Ammon's horn (tissue), 1 donor: ENCODE results near the gene PCNX2.

Source experiments
- DNase-seq: peaks from one replicate; pipeline ENCODE4 v3.0.0-alpha.2; 2016; ENCODE audit warnings: low spot score

PCNX2 gene

DNA sequence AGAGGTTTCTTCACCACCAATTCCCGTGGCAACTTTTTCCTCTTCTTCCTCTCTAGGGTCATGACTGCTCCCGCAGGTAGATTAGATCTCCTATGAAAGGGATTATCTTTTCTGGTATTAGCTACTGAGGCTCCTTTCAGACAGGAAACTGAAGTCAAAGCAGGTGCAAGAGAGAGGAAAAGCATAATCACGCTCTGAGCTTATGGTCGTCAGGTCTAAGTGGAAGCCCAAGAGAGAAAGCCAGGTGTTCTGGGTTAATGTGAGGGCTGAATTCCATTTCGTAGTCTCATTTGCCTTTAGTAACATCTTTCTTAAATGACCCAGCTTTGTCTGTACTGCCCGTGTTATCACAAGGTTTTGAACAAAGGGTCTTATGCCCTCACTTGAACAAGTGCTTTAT is 23.7 kb upstream of the PCNX2 start:
- no peak for DNase-seq

DNA sequence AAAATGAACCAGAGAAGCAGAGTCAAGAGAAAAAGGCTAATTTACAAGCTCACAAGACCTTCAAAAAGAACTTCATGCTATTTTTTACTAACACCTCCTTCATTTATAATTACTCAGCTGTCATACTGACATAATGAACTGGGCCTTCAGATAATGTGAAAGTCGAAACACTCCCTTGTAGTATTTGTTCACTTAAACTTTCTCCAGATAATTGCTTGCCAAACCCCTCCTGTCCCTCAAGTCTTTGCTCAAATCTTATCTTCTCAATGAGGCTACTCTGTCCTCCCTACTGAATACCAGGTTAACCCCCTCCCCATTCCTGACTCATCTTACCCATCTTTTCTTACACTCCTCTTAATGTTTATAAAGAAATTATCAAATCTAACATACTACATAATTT is 20.9 kb upstream of the PCNX2 start:
- DNase-seq, result no peak

DNA sequence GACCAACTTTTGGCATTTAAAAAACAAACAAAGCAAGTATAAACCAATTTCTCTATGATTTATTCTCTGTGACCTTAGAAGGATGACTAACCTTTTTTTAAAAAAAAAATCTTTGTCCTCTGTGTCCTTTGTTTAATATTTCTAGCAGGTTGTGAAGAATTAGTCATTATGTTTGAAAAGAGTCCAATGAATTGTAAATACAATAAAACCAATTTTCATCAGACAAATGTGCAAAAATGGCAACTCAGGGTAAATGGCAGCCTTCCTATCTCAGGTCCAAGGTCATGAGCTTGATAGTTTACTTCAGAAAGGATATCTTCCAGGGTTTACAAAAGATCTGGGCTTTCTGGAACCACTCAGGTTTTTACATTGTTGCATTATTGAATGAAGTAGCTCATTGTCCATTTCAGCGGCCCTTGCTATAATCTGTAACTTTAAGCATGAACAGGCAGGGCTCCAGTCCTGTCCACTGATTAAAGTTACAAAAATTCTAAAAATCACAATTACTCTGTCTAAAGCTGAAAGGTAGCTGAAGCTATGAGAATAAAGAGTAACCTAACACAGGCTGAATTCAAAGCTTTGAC is 20.3 kb upstream of the PCNX2 start:
- no peak for DNase-seq

DNA sequence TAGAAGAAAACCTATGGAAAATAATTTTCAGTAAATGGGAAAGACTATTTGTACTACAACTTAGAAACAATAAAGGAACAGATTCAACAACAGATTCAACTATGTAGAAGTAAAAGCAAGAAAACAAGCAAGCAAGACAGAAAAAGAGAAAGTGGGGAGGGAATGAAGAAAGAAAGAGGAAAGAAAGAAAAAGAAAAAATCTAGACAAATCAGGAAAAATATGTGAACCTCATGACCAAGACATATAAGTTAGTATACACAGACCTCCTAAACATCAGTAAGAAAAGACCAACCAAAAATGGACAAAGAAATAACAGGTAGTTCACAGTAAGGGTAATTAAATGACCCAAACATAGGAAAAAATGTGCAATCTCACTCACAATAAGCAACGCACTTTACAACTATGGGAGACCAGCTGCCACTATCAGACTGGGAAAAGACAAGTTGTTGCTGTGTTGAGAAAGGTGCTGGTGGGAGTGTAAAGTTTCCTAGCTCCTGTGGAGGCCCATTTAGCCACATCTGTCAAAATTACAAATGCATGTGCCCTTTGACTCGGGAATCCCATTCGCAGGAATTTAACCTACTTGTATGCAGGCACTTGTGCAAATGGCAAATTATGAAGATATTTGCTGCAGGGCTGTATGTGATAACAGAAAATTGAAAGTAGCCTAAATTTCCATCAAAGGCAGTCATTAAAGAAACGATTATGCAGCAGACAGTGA is 18.1 kb upstream of the PCNX2 start:
- DNase-seq, result no peak

DNA sequence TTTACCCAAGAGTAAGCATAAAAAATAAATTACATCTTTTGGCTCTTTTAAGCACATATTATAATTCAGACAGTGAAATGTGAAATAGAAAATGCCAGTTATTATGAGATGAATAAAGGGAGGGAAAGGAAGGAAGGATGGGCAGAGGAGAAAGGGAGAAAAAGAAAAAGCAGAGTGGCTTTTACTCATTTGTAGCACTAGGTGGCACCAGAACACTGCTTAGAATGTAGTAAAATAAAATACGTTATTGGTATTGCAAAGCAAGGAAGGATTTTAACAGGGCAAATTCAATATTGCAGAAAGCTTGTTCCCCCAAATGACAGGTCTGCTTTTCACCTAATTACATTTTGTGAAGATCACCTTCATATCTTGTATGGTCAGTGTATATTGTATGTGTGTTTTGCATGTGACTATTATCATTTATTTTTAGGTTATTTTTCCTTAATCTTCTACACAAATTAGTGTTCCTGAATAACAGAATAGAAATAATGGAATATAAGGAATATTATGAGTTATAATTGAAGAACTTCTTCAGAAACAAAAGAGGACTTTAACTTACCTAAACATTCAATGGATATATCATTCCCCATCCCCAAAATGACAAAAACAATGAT is 9.1 kb upstream of the PCNX2 start:
- peak; percentile 28 for DNase-seq

DNA sequence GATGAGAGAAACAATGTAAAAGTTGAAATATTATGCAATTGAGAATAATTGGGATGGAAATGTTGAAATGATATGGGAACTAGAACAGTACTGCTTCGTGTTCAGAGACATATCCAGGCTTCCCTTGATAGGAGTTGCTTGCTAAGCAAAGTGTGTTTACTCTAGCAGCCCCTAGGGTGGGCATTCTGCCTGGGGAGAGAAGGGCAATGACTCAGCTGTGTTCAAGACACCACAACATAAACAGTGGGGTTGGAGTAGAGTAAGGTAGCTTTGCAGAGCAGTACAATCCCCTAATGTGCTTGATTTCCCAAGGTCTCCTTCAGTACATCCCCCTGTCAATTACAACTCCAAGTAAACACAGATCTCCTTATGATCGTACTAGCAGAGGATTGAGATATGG is 4.8 kb upstream of the PCNX2 start:
- DNase-seq, result no peak

DNA sequence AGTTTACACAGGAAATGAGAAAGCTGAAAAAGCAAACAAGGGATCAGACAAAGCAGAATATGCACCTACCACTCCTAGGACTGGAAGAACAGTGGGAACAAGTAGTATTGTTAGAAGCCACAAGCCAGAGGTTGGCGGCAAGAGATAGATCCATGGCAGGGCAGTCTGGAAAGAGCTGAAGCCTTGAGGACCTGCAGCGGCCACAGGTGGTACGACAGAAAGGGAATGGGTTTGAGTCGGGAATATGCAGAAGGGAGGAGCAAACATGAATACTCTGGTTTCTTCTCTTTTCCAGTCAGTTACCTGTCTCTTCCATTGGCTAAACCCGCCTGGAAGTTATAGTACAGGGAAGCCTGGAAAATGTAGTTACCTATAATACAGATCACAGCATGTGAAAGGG is 3.9 kb upstream of the PCNX2 start:
- DNase-seq, result no peak

DNA sequence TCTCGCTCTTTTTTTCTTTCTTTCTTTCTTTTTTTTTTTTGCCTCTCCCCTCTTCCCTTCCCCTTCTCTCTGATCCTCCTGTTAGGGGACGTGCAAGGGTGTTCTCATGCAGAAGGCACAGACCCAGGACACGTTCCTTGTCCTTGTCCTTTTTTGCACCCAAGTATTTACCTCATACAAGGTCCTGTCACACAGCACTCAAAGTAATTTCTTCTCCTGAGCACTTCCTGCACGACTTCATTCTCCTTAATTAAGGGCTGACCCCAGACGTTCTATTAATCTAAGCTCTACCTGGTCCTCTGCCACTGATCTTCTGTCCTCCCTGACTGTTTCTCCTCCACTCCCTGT is 424 bp upstream of the PCNX2 start:
- DNase-seq, result no peak

DNA sequence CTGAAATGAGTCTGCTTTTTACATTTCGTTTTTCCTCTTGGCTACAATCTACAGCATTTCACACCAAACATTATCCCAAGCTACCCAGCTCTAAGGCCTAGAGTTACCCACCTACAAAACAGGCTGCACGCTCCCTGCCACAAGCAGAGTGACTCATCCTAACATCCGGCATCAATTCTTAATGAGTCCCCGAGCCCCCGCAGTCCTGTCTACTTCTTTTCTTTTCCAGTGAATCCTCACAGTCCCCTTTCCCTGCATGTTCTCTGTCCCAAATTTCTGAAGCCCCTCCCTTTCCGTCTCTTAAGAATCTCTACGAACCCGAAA is 650 bp downstream of the PCNX2 start:
- no peak for DNase-seq

DNA sequence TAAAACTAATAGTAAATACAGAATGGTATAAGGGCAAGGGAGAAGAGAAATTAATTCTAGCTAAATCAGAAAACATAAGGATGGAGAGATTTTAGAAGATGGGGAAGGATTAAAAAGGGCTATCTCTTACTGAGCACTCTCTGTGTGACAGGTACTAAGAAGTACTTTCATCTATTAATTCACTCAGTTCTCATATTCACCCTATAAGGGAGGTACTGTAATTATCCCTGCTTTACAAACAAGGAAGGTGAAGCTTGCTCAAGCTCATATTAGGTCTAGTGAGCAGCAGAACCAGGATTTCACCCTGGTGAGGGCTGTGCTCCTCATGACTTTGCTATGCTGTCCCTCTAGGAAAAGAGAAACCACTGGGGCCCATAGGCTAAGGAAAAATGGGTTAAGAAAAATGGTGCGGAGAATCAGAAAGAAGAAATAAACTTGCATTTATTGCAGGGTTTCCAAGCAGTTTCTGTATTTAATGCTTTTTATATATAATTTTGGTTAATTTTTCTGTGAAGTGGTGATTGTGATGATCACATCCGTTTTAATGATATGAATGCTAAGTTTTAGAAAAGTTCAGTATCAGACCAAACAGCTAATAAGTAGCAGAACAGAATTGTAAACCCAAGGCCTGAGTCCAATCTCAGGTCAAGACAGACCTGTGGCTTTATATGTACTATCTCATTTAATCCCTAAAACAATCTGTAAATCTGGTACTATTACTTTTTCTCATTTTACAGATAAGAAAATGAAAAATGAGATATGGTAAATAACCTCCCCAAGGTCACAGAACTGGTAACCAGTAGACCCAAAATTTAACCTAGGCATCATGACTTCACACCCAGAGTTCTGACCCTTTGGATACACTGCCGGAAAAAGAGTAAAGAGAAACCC is 1.7 kb downstream of the PCNX2 start:
- no peak for DNase-seq

DNA sequence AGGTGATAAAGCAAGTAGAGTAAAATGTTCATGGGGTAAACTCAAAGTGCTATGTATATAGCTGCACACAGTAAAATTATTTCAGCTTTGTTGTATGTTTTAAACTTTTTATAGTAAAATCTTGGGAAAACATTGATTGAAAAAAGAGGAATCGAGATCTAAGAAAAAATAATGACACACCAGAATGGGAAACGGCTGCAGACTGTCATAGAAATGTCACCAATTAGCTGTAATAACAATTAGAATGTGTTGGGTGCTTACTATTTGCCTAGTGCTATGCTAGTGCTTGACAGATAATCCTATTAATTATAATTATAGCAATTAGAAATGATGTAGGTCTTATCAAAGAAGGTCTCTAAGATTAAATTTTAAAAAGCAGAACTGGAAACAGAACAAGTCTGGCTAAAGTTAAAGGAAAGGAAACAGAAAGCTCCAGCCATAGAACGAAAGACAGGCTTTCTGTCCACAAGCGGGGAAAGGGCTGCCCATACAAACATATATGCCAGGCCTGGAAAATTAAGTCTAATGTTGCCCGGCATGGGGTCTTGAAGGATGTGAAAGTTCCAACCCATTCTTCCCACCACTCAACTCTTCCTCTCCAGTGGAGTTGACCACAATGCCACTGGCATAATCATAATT is 5.0 kb downstream of the PCNX2 start:
- DNase-seq, result no peak

DNA sequence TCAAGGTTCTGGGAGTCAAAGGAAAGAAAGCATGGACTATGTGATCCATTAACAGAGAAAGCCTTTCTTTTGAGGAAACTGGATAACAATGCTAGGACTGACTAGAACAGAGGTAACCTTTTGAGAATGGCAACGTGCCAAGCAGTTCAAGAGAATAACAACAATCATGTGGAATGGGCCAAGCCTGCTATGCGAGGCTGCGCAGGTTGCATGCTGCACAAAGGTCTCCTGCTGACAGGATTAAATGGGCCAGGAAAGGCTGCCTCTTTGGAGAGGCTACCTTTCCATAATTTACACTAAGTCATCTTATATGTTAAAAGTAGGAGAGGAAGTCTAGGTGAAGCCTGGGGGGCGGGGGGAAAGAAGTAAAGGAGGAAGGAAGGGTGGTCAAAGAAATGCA is 5.8 kb downstream of the PCNX2 start:
- DNase-seq, result no peak

DNA sequence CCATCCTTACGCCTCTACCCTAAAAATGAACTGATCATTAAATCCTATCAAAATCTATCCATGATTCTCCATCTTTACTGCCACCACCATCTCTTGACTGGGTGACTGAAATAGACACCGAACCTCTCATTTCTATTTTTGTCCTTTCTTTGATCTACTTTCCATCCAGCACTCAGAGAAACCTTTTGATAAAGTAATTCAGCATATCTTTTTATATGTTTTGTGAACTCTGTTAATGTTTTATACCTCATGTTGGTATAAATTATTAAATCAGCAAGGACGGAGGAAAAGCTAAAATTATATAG is 13.0 kb downstream of the PCNX2 start:
- no peak for DNase-seq

DNA sequence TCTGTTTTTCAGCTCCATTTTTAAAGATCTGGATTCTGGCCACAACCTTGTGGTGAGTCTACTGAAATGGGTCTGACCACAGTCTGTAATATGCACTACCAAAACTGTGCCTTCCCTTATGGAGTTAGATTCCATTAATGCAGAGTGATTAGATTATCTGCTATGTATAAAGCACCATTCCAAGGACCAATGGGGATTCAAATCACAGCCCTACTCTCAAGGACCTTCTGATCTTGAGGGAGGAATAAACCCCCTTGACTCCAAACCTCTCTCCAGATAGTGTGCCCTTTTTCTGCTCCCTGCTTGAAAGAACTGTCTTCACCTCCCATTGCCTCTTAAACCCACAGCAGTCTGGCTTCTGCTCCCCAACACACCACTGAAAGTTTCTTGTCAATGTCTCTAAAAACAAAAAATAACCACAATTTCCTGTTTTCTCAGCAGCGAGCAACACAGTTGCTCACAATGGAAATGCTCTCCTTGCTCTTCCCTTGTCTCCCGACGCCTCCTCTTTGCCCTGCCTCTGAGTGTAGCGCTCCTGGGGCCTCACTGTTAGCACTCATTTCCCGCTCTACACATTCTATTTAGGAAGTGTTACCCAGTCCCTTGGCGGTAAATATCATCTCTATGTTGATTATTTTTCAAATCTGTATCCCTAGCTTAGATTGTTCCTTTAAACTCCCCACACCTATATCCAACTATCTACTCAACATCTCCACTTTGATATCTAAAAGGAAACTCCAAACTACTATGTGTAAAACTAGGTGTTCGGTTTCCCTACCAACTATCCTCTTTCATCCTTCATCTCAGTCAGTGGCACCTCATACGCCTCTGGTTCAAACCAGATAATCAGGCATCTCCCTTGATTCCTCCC is 13.6 kb downstream of the PCNX2 start:
- peak; percentile 58 for DNase-seq

DNA sequence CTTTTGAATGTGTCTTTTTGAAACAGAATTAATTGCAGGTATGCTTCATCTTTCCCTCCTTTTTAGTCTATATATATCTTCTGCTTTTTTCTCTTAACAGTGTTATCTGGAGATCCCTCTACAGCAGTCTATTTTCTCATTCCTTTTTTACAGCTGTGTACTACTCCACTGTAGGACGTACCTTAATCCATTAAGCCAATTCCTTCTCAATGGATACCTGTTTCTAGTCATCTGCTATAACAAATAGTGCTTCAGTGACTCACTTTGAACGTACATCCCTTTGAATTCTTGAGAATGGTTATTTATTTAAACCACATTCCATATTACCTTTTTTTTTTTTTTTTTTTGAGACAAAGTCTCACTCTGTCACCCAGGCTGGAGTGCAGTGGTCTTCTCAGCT is 15.6 kb downstream of the PCNX2 start:
- DNase-seq, result no peak

DNA sequence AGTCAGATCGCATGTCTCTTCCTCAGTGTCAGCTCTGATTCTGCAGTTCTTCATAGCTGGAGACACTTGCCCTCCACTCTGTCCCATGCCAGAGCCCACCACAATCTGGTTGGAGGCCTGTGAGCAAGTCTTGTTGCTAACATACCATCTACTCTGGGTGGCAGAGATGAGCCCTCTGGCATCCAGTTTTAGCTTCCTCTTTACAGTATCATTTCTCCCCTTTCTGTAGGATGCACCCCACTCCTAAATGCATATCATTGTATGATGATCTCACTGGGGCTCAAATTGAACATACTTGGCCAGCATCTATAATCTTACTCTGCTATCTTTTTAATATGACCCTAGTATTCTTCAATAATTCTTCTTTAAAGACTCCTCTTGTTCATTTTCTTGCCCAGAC is 16.9 kb downstream of the PCNX2 start:
- DNase-seq, result no peak

DNA sequence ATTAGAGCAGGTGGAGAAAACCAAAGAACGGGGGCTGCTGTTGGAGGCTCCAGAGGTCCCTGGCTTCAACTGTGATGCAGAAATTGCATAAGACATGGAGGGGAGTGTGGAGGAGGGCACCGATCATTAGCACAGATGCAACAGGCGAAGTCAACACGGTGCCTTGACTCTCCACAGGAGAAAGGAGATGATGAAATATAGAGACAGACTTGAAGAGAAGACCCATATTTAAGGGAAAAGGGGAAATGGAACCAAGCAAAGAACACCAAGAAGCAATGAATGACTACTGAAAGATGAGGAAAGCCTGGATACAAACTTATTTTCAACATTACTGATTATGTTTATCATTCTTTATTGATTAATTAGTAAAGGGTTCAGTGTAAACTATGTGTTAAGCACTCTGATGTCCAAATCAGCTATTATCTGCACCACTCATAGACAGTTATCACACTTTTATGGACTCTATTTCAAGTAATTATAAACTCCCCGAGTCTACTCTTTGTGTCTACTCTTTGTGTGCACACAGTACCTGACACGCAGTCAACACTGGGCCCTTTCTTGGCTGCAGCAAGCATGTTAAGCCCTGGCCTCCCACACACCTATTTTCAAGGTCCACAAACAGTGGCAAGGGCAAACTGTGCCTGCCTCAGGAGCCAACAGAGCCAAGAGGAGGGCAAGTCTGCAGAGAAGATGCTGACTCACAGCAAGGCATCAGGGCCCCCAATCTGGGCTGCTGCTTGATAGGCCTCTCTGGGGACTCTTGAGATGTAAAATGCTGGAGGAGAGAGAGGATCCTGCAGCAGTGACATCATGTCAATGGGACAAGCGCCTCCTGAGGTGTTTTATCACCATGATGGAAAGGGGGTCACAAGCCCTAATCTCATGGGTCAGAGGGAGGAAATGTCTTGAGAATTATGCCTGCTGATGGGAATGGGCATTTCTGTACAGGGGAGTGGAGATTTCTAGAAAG is 17.6 kb downstream of the PCNX2 start:
- no peak for DNase-seq

DNA sequence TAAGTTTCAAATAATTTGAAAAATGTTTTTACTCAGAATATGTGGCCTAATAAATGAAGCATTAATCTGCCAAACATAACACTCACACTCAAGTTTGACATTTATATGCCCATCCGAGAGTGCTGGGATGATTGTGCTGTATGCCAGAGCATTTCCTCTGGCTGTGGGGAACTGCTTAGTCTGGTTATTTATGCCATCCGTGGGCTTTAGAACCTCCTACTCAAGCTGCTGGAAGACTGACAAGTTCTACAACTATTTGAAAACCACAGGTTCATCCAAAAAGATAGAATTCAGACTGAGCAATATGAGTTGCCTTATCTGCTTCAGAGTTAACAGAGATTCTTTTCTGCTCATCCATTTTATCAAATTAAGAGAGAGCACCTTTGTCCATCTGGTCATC is 25.9 kb downstream of the PCNX2 start:
- peak; percentile 76 for DNase-seq

DNA sequence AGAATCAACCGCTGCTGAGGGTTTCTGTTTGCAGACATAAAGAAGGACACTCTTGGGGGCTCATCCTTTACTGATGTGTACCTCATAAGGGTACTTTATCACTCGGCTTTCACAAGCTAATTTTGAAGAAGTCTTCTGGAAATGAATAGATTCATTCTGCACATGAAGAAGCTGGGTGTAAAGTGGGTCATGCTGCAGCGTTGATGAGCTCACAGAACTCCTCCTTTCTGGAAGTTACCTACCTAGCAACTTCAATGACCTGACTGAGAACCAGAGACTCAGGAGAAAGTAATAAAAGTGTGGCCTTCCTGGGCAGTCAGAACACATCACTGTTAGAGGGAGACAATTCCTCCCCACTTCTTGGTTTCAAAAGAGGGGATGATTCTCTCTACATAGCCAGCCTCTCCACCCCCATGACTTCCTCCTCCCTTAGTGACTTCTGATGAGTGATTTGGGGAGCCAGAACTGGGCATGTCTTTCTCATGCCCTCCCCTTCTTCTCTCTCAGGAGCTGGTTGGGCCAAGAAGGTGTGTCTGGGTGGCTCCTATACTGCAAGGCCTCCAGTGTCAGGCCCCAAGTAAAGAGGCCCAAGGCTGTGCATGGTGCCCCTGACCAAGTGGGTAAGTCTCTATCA is 27.0 kb downstream of the PCNX2 start:
- no peak for DNase-seq

DNA sequence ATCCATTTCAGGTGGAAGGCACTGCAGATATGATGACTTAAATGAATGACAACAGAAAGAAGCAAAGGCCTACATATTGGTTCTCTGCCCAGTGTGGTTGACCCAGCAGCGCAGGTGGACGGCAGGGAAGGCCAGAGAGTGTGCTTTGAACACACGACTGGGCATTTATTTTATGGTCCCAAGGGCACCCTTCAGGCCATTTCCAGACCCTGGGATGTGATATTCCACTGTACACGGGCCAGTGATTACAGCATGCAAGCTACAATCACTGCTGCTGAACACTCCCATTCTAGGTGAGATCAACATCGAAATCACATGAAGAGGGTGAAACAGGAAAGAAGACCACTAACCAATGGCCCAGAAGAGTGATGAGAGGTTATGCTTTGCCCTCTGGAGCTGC is 33.8 kb downstream of the PCNX2 start:
- no peak for DNase-seq
